ENCODE results near the gene COL8A1. TPM values are rescaled to one million over a fixed set of nuclear protein-coding genes. Genes with fewer than 3 reads are reported as not detected.

COL8A1 gene
- total and polyA plus RNA-seq, 9 of the 15 experiments (the other 6 are each of a cell fraction or from before 2014, with no cell fraction given): 0.07 TPM; not detected in 8

- no peak for TF ChIP-seq NR4A1 (CRISPR knock-in tag; IDR thresholded peaks at IDR 0.05)
- no peak for TF ChIP-seq NR4A1 (tag; IDR thresholded peaks at IDR 0.05)
Observed at GRCh38 chr3:99640214-99640851, 1.9 kb downstream of the COL8A1 start (continued).

- Histone ChIP-seq H3K9me3 (replicated peaks; ENCODE audit: control insufficient read depth, insufficient read depth, low read depth, low read length) (no peaks in the 10 kb centered on the region), H3K79me2 (ENCODE audit: control insufficient read depth, insufficient read depth, low read length) (no peaks in the 10 kb centered on the region), H3K9ac (ENCODE audit: insufficient read depth in 1 of 2, low read depth in 2 of 2, low read length in 2 of 2) (no peak overlapping the region), H3K27ac (ENCODE audit: extremely low read depth, low read depth, low read length) (no peak overlapping the region), H3K4me1 (replicated peaks in 1 of 2; ENCODE audit: control insufficient read depth in 2 of 2, insufficient read depth in 2 of 2, low read length in 2 of 2) (no peaks in the 10 kb centered on the region; a peak in 1 of 5 replicates), H3K4me2 (ENCODE audit: insufficient read depth, low read length) (no peak overlapping the region), H2AFZ (ENCODE audit: low read depth, low read length) (no peak overlapping the region), H4K20me1 (replicated peaks; ENCODE audit: control insufficient read depth, insufficient read depth, low read length) (no peaks in the 10 kb centered on the region), H3K27me3 (ENCODE audit: control insufficient read depth in 2 of 2, insufficient read depth in 2 of 2, low read length in 2 of 2) (peaks cover 3 to 11% of the 10 kb centered on the region in 2 experiments; a peak in 3 of 5 replicates), H3K36me3 (ENCODE audit: control insufficient read depth, insufficient read depth, low read length) (no peaks in the 10 kb centered on the region), H3K4me3 (no peak overlapping the region), H3K9me1 (ENCODE audit: control insufficient read depth, insufficient read depth, low read length) (no peaks in the 10 kb centered on the region)
- WGBS (ENCODE audit: insufficient coverage, low coverage, missing lambda C conversion rate): 0% methylated on average over 2 of the region's 2 CpGs
- TF ChIP-seq USF2 (CRISPR knock-in tag; IDR thresholded peaks at IDR 0.05) (no peak), ZNF644 (tag; IDR thresholded peaks at IDR 0.05; ENCODE audit: low read depth) (no peak), ZNF780A (CRISPR knock-in tag; IDR thresholded peaks at IDR 0.05) (no peak), SMAD1 (IDR thresholded peaks at IDR 0.05; ENCODE audit: low read depth, low read length, partially characterized antibody) (no peak), PHF8 (IDR thresholded peaks at IDR 0.05; ENCODE audit: borderline replicate concordance, low read length) (no peak), ASH1L (IDR thresholded peaks at IDR 0.05; ENCODE audit: borderline replicate concordance, low read depth, partially characterized antibody) (no peak), SP1 (CRISPR knock-in tag; IDR thresholded peaks at IDR 0.05) (no peak), ETS2 (tag; IDR thresholded peaks at IDR 0.05; ENCODE audit: borderline replicate concordance, poor library complexity, severe bottlenecking) (no peak), KAT8 (IDR thresholded peaks at IDR 0.05; ENCODE audit: low read depth) (no peak), PRPF4 (IDR thresholded peaks at IDR 0.05; ENCODE audit: insufficient read depth, low read depth, low read length, poor library complexity, severe bottlenecking) (no peak), CBFA2T3 (IDR thresholded peaks at IDR 0.05) (no peak), POLR2B (IDR thresholded peaks at IDR 0.05; ENCODE audit: low read depth, partially characterized antibody) (no peak), POLR2AphosphoS5 (IDR thresholded peaks at IDR 0.05; ENCODE audit: control insufficient read depth, insufficient read depth, low read depth, low read length) (no peak), NR4A1 (CRISPR knock-in tag; IDR thresholded peaks at IDR 0.05) (no peak), NR4A1 (tag; IDR thresholded peaks at IDR 0.05) (no peak), NFIX (CRISPR knock-in tag; IDR thresholded peaks at IDR 0.05; ENCODE audit: low read depth) (no peak), RCOR1 (IDR thresholded peaks at IDR 0.05; ENCODE audit: borderline replicate concordance in 1 of 2, low read depth in 2 of 2, low read length in 2 of 2) (no peak), ARID1B (IDR thresholded peaks at IDR 0.05) (no peak), NFE2 (IDR thresholded peaks at IDR 0.05; ENCODE audit: low read depth) (no peak)
- TF ChIP-seq, protein P1, sequence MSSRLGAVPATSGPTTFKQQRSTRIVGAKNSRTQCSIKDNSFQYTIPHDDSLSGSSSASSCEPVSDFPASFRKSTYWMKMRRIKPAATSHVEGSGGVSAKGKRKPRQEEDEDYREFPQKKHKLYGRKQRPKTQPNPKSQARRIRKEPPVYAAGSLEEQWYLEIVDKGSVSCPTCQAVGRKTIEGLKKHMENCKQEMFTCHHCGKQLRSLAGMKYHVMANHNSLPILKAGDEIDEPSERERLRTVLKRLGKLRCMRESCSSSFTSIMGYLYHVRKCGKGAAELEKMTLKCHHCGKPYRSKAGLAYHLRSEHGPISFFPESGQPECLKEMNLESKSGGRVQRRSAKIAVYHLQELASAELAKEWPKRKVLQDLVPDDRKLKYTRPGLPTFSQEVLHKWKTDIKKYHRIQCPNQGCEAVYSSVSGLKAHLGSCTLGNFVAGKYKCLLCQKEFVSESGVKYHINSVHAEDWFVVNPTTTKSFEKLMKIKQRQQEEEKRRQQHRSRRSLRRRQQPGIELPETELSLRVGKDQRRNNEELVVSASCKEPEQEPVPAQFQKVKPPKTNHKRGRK (tag; IDR thresholded peaks at IDR 0.05): no peak
- ChIA-PET CTCF (ENCODE audit: low intra/inter-chr PET ratio) (no interaction called here), POLR2A (interaction anchor here (1.2 kb wide), 1 partner anchor 113 kb away, joined by 3 read pairs; no protein-coding TSS in a partner anchor)
- DNase-seq (ENCODE audit: extremely low read depth in 1 of 4, low spot score in 3 of 4): no peak
- in situ Hi-C loops (cut with MboI): no loop called here
- ATAC-seq: no peak
- FAIRE-seq: no peak
- intact Hi-C loops (cut with micrococcal nuclease): no loop called here
- BruUV-seq (replicated peaks): no TSS peak
Observed at GRCh38 chr3:99641480-99641879, 3.1 kb downstream of the COL8A1 start.
